ENCODE results near the gene FAIM2. TPM values are rescaled to one million over a fixed set of nuclear protein-coding genes. Genes with fewer than 3 reads are reported as not detected.

Gene FAIM2
- total RNA-seq, 3 donors from 2014 or later = 0.67 to 12.9 (median 2.5) TPM

DNA sequence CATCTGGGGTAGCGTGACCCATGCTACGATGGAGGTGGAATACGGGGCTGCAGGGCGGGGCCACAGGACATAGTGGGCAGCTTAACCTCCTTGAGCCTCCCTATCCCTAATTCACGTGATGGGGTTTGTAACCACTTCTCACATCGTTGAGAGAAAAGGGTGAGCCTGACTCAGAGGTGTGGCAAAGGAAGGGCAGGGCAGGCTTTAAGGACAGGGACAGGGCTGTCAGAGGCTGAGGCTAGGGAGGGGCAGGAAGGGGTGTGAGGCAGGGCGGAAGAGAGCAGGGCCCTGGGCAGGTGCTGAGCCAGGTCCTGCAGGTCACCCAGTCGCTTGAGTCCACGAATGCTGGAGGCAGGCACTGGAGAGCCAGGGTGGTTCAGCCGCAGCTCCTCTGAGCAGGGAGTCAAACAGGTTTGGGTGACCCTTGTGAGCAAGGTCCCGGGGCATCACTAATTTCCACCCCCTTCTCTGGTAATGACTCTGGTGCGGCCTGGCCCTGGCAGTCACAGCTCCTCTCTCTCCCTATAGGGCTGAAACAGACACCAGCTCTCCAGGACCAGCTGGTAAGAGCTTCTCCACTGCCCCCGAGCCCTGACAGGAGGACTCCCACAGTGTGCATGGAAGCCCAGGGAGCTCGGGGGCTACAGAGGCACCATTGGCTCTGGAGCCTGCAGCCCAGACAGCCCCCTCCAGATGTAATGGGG lies 39.4 kb upstream of the FAIM2 start:
- ATAC-seq (peak; percentile 86), DNase-seq (peak; percentile 61 to 80 (median 69))
- TF ChIP-seq, protein P1, sequence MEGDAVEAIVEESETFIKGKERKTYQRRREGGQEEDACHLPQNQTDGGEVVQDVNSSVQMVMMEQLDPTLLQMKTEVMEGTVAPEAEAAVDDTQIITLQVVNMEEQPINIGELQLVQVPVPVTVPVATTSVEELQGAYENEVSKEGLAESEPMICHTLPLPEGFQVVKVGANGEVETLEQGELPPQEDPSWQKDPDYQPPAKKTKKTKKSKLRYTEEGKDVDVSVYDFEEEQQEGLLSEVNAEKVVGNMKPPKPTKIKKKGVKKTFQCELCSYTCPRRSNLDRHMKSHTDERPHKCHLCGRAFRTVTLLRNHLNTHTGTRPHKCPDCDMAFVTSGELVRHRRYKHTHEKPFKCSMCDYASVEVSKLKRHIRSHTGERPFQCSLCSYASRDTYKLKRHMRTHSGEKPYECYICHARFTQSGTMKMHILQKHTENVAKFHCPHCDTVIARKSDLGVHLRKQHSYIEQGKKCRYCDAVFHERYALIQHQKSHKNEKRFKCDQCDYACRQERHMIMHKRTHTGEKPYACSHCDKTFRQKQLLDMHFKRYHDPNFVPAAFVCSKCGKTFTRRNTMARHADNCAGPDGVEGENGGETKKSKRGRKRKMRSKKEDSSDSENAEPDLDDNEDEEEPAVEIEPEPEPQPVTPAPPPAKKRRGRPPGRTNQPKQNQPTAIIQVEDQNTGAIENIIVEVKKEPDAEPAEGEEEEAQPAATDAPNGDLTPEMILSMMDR (IDR thresholded peaks at IDR 0.05) = no peak
- no peaks in the 10 kb centered on the region for H3K36me3 ChIP-seq (ENCODE audit: low read depth)
- H3K9me3 ChIP-seq = no peaks in the 10 kb centered on the region
- H3K4me3 ChIP-seq = no peak overlapping the region
- peaks cover 6% of the 10 kb centered on the region for H3K4me1 ChIP-seq (ENCODE audit: low read depth)
- intact Hi-C loops (cut with DNase I, micrococcal nuclease) = no loop called here

DNA sequence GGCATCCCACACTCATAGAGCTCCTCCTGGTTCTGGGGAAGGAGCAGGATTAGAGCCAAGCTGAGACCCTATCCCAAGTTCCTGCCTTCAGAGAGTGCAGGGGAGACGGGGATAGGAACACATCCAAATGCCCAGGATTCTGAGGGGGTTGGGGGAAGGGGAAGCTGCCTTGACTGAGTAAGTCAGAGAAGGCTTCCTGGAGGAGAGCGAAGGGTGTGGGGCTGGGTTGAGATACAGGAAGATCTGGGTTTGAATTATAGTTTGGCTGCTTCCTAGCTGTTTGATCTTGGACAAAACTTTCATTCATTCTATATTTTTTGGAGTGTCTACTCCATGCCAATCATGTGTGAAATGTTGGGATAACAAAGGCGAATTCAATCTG lies 38.8 kb upstream of the FAIM2 start:
- ATAC-seq = no peak
- Histone ChIP-seq H3K4me1 (ENCODE audit: low read depth) (peaks cover 6% of the 10 kb centered on the region), H3K9me3 (no peaks in the 10 kb centered on the region), H3K4me3 (no peak overlapping the region), H3K36me3 (ENCODE audit: low read depth) (no peaks in the 10 kb centered on the region)
- TF ChIP-seq, protein P1 (IDR thresholded peaks at IDR 0.05) = no peak
- DNase-seq = no peak
- intact Hi-C loops (cut with DNase I, micrococcal nuclease) = no loop called here

DNA sequence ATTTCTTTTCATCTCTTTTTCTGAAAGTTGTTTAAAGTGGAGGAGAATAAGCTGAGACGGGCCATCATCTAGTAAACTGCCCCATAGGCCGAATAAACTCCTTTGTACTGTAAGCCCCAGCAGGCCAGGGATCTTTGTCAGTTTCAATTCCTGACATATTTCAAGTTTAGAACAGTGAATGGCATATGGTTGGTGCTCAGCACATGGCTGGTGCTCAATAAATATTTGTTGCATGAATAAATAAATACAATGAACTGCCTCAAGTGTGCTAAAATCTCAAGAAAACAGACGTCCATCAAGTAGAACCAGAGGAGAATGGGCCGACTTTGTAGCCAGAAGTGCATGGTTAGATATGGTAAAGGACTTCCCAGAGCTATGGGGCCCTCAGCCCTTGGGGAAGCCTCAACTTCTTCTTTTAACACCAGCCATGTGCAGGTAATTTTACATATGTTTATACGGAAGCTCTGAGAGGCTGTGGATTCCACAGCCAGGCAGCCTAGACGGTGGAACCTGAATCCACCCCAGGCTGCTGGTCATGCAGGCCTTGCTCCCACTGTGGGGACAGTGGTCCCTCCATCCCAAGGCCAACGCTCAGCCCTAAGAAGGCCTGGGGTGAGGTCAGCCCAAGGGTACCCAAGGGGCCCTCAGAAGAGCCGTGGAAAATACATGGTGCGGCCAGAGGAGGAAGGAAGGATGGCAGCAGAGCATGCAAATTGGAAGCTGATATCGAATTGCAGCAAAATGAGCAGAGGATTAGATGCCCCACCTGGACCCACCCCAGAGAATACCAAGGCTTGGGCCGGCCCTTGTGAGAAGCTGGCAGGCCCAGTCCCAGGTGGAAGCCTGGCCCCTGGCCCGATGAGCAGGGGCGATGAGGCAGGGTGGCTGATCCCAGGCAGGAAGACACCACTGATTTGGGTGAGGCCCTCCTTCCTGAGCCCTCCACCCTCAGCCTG lies 38.1 kb upstream of the FAIM2 start:
- ATAC-seq (no peak), DNase-seq (no peak)
- Histone ChIP-seq H3K4me3 (no peak overlapping the region), H3K36me3 (ENCODE audit: low read depth) (no peaks in the 10 kb centered on the region), H3K9me3 (no peaks in the 10 kb centered on the region), H3K4me1 (ENCODE audit: low read depth) (peaks cover 6% of the 10 kb centered on the region)
- intact Hi-C loops (cut with DNase I, micrococcal nuclease) = no loop called here
- TF ChIP-seq, protein P1 (IDR thresholded peaks at IDR 0.05) = no peak

DNA sequence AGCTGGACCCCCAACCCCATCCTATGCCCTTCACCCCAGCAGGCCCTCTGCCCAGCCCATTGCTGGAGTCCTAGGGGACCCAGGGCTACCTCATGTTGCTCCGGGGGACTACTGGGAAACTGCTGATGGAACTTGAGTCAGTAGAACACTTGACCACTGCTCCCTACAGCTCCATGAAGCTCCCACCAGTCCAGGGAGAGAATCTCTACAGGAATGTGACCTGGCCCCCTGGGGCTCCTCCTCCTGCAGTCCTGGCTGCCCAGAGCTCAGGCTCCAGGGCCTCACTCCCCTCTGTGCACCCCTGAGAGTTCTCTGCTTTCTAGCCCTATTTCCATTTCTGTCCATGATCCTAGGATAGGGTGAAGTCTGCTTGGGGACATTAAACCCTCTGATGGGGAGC lies 36.0 kb upstream of the FAIM2 start:
- TF ChIP-seq, protein P1 (IDR thresholded peaks at IDR 0.05) = no peak
- intact Hi-C loops (cut with DNase I, micrococcal nuclease) = no loop called here
- peaks cover 6% of the 10 kb centered on the region for H3K4me1 ChIP-seq (ENCODE audit: low read depth)
- H3K4me3 ChIP-seq = no peak overlapping the region
- DNase-seq (no peak), ATAC-seq (no peak)
- H3K36me3 ChIP-seq (ENCODE audit: low read depth) = no peaks in the 10 kb centered on the region
- no peaks in the 10 kb centered on the region for H3K9me3 ChIP-seq

DNA sequence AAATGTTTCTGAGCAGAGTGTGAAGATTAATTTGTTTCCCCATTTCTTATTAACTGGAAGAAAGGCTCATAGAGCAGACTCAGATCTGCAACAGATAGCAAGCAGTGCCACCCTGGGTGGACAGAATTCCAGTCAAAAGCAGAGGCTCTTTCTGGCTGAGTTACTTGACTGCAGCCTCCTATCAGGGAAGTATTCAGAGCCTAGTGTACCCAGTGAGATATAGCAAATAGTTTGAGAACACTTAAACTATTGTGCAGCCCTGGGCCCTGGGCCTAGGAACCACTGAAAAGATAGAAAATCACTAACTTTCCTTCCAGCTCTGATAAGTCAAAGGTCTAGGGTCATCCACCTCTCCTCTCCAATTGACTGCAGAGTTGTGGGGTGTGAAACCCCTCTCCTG lies 35.6 kb upstream of the FAIM2 start:
- intact Hi-C loops (cut with DNase I, micrococcal nuclease) = no loop called here
- no peak overlapping the region for H3K4me3 ChIP-seq
- TF ChIP-seq, protein P1 (IDR thresholded peaks at IDR 0.05) = no peak

More for the DNA sequence above, 35.6 kb upstream of the FAIM2 start:
- H3K4me1 ChIP-seq (ENCODE audit: low read depth) = peaks cover 6% of the 10 kb centered on the region
- DNase-seq (no peak), ATAC-seq (no peak)
- no peaks in the 10 kb centered on the region for H3K9me3 ChIP-seq
- H3K36me3 ChIP-seq (ENCODE audit: low read depth) = no peaks in the 10 kb centered on the region

Measured in mucosa of descending colon (tissue), 3 donors.